Kidney (tissue), 14 donors: ENCODE data around the gene RABGGTA. TPM values are rescaled to one million over a fixed set of nuclear protein-coding genes. Genes with fewer than 3 reads are reported as not detected.

ENCODE experiments used
- DNase-seq, 5 donors: peaks; one replicate each; pipeline ENCODE4 v3.0.0-alpha.2; 2013 to 2020
- FAIRE-seq: peaks from 2 replicates; lab custom pipeline; 2012; peaks lifted over from hg19 to GRCh38; lab: Jason Lieb, UNC
- H3K27ac ChIP-seq, 2 donors: one replicate each; pipeline ENCODE4 v1.7.0; 2013; ENCODE audit warnings: low read depth in 2 of 2, low read length in 2 of 2, inconsistent platforms in 1 of 2
- H3K27me3 ChIP-seq: one replicate; pipeline ENCODE4 v1.7.1; 2013; ENCODE audit warnings: low read length, inconsistent platforms; ENCODE audit not compliant: control insufficient read depth, insufficient read depth
- H3K36me3 ChIP-seq, 3 donors: one replicate each; pipeline versions ENCODE4 v1.7.0 to v1.7.1; 2013; ENCODE audit warnings: low read length in 3 of 3, control low read depth in 1 of 3, inconsistent platforms in 1 of 3; ENCODE audit not compliant: insufficient read depth in 3 of 3, control insufficient read depth in 2 of 3
- H3K4me1 ChIP-seq, 3 donors: one replicate each; pipeline versions ENCODE4 v1.7.0 to v1.7.1; 2013; ENCODE audit warnings: low read length in 3 of 3, inconsistent platforms in 1 of 3, low read depth in 1 of 3; ENCODE audit not compliant: control insufficient read depth in 2 of 3, insufficient read depth in 2 of 3
- H3K4me3 ChIP-seq, 3 donors: one replicate each; pipeline versions ENCODE4 v1.7.0 to v1.8.1; 2013; ENCODE audit warnings: low read length in 3 of 3, control low read depth in 1 of 3, inconsistent platforms in 1 of 3
- H3K9ac ChIP-seq, 3 donors: one replicate each; pipeline versions ENCODE4 v1.7.0 to v1.7.1; 2013; ENCODE audit warnings: low read length in 3 of 3, control low read depth in 1 of 3, inconsistent platforms in 1 of 3
- H3K9me3 ChIP-seq, 3 donors: one replicate each; pipeline versions ENCODE4 v1.7.0 to v1.7.1; 2013; ENCODE audit warnings: low read length in 3 of 3, control low read depth in 1 of 3, inconsistent platforms in 1 of 3; ENCODE audit not compliant: control insufficient read depth in 2 of 3, insufficient read depth in 1 of 3
- intact Hi-C: fragments of 100-400 bp; cut with DNase I; formaldehyde crosslinking; loops from one replicate; pipeline ENCODE4 v1.11.1; 2022
- polyA plus RNA-seq: library from polyadenylated mRNA; stranded (reverse); fragments of 350-450 nt; fragmentation: Illumina TruSeq; extraction: RNeasy Lipid Tissue Mini Kit (QIAGEN cat#74804); gene quantifications from one replicate; pipeline ENCODE4 v1.2.3, GENCODE V29; 2014; ENCODE audit warnings: low read depth, low replicate concordance; ENCODE audit not compliant: insufficient read depth
- total RNA-seq: library from RNA; stranded (reverse); fragmentation: NEBNext Ultra II Directional; extraction: Animal tissue kit (Norgen Biotek cat#: 25700); gene quantifications from one replicate; pipeline ENCODE4 v1.2.1, GENCODE V29; 2021
- TF ChIP-seq, protein P1 (sequence below): IDR thresholded peaks from 3 replicates; pipeline ENCODE4 v1.5.1; 2012; ENCODE audit warnings: mild to moderate bottlenecking, moderate library complexity, borderline replicate concordance; ENCODE audit not compliant: insufficient read depth; ENCODE audit errors: extremely low read depth
- donor health status: control.
- donor health status: control.
- donor health status: control.
- donor health status: control.
- donor health status: control.
- donor health status: DM: yes; HTN: yes; CAD: no.
- donor health status: Normal renal cell carcinoma (clear cell type).

Gene RABGGTA
- total and polyA plus RNA-seq, 2 donors from 2014 or later, result 25.8 to 33.9 TPM

DNA sequence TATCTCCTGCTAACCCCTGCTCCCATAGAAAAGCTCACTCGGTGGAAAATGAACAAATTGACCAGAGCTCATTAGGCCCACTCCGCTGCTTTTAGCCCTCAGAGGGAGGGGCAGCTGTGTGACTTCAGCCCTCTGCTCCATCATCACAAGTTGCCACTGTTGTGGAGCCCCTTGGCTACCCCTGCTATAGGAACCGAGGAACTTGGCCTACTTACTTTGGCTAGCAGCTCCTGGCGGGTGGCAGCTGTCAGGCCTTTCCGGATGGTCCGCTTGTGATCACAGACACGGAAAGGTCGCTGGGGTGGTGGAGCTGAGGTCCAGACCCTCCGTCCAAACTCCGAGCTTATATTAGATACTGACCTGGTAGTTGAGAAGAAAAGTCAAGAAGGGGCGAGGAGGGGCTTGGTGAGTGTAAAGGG is 35.8 kb upstream of the RABGGTA start:
- TF ChIP-seq, protein P1, sequence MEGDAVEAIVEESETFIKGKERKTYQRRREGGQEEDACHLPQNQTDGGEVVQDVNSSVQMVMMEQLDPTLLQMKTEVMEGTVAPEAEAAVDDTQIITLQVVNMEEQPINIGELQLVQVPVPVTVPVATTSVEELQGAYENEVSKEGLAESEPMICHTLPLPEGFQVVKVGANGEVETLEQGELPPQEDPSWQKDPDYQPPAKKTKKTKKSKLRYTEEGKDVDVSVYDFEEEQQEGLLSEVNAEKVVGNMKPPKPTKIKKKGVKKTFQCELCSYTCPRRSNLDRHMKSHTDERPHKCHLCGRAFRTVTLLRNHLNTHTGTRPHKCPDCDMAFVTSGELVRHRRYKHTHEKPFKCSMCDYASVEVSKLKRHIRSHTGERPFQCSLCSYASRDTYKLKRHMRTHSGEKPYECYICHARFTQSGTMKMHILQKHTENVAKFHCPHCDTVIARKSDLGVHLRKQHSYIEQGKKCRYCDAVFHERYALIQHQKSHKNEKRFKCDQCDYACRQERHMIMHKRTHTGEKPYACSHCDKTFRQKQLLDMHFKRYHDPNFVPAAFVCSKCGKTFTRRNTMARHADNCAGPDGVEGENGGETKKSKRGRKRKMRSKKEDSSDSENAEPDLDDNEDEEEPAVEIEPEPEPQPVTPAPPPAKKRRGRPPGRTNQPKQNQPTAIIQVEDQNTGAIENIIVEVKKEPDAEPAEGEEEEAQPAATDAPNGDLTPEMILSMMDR, result no peak
- Histone ChIP-seq H3K4me3 (peak overlapping the region in 2 of 3 donors; percentile 57 to 60), H3K9me3 (no peaks in the 10 kb centered on the region), H3K4me1 (peaks cover 0 to 31% (median 22%) of the 10 kb centered on the region in 3 donors), H3K27ac (peak overlapping the region; percentile 71 to 79), H3K36me3 (peaks cover 7 to 48% (median 32%) of the 10 kb centered on the region in 3 donors), H3K9ac (peak overlapping the region in 1 of 3 donors; percentile 60), H3K27me3 (no peaks in the 10 kb centered on the region)
- no peak for FAIRE-seq
- intact Hi-C loops, result loop anchor here (10.0 kb wide), 1 partner anchor 52 kb away; no protein-coding TSS in a partner anchor
- DNase-seq, result no peak

DNA sequence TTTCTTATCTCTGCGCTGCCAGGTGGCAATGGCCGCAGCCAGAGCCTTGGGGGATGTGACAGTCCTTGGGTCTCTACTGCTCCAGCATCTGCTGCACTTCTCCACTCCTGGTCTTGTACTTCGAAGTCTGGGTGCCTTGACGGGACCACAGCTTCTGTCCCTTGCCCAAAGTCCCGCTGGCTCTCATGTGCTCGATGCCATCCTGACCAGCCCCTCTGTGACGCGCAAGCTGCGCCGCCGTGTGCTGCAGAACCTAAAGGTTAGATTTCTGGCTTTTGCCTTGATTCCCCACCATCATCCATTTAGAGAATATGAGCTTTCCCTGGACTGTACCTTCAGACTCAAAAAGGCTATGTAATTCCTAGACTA is 32.6 kb upstream of the RABGGTA start:
- H3K4me1 ChIP-seq, result peaks cover 0 to 23% (median 13%) of the 10 kb centered on the region in 3 donors
- no peaks in the 10 kb centered on the region for H3K9me3 ChIP-seq
- H3K36me3 ChIP-seq, result peaks cover 8 to 58% (median 36%) of the 10 kb centered on the region in 3 donors
- DNase-seq (no peak), FAIRE-seq (no peak)
- TF ChIP-seq, protein P1, result no peak
- intact Hi-C loops, result loop anchor here (10.0 kb wide), 1 partner anchor 49 kb away; no protein-coding TSS in a partner anchor
- H3K9ac ChIP-seq, result no peak overlapping the region
- H3K27me3 ChIP-seq, result no peaks in the 10 kb centered on the region
- H3K27ac ChIP-seq, result no peak overlapping the region
- H3K4me3 ChIP-seq, result no peak overlapping the region

DNA sequence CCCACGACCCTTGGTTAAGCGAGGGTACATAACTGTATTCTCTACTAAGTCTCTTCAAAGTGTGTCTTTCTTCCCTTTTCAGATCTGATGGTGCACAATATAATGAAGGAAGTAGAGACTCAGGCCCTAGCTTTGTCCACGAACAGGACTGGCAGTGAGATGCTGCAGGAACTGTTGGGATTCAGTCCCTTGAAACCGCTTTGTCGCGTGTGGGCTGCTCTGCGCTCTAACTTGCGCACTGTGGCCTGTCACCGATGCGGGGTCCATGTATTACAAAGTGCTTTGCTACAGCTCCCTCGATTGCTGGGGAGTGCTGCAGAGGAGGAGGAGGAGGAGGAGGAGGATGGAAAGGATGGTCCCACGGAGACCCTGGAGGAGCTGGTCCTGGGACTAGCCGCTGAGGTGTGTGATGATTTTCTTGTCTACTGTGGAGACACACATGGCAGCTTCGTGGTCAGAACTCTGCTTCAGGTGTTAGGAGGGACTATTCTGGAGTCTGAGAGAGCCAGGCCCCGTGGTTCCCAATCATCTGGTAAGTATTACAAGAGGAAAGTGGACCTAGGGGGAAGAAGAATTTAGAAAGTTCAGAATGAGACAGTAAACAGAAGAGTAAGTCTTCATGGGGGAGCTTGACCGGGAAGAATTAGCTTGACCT is 29.1 kb upstream of the RABGGTA start:
- no peaks in the 10 kb centered on the region for H3K9me3 ChIP-seq
- intact Hi-C loops, result loop anchor here (10.0 kb wide), 1 partner anchor 46 kb away; no protein-coding TSS in a partner anchor
- H3K4me3 ChIP-seq, result peak overlapping the region; percentile 71 to 95 (median 92)
- no peaks in the 10 kb centered on the region for H3K27me3 ChIP-seq
- TF ChIP-seq, protein P1, result no peak
- peak overlapping the region; percentile 75 to 86 (median 83) for H3K9ac ChIP-seq
- no peak for DNase-seq
- H3K27ac ChIP-seq, result no peak overlapping the region
- peaks cover 14 to 56% (median 40%) of the 10 kb centered on the region in 3 donors for H3K36me3 ChIP-seq
- peaks cover 0 to 17% (median 8%) of the 10 kb centered on the region in 3 donors for H3K4me1 ChIP-seq
- no peak for FAIRE-seq
